GM21723 (cell line): Measurements from ENCODE around the gene SYTL5.

Experiments
- ATAC-seq: cut with Tn5 transposase; IDR thresholded peaks from one replicate; pipeline ENCODE4 v1.9.1; 2021; ENCODE audit warnings: mild to moderate bottlenecking, moderate library complexity; ENCODE audit not compliant: unreplicated experiment

The SYTL5 gene

DNA sequence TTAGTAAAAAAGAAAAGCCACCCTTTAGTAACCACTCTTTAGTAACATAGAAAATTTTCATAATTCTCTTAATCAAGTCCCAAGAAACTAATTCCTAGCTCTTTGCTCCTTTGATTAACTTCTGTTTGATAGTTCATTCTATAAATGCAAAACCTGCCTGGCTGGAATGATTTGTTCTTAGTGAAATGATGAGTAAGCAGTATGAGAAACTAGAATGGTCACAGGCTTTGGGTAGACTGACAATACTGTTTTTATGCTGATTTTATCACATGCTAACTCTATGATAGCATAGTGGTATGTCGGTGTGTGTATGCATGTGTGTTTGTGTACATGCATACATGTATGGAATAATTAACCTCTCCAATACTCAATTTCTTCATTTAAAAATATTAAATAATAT lies 81.2 kb downstream of the SYTL5 start:
- no peak for ATAC-seq

DNA sequence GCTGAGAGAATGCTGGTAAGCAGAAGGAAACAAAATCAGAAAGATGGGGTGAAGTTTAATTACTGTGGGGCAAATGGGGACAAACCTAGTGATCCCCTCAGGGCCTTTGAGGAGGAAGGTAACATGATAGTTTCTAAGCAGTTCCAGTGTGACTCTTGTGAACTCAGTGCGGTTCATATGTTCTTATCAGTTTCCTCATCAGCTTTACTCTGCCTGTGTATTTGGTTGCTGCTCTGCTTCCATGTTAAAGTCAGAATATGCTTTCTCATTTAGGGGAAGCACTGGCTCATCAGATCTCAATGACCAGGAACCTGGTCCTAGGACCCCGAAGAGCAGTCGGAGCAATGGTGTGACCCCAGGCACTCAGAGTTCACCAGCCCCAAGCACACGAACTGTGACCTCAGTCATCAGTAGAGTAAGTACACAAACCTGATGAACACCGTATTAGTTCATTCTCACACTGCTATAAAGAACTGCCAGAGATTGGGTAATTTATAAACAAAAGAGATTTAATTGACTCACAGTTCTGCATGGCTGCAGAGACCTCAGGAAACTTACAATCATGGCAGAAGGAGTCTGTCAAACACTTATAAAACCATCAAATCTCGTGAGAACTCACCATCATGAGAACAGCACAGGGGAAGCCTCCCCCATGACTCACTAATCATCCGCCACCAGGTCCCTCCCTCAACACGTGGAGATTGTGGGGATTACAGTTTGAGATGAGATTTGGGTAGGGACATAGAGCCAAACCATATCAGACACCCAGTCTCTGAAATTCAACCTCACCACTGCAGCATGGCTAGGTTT lies 83.0 kb downstream of the SYTL5 start:
- no peak for ATAC-seq

DNA sequence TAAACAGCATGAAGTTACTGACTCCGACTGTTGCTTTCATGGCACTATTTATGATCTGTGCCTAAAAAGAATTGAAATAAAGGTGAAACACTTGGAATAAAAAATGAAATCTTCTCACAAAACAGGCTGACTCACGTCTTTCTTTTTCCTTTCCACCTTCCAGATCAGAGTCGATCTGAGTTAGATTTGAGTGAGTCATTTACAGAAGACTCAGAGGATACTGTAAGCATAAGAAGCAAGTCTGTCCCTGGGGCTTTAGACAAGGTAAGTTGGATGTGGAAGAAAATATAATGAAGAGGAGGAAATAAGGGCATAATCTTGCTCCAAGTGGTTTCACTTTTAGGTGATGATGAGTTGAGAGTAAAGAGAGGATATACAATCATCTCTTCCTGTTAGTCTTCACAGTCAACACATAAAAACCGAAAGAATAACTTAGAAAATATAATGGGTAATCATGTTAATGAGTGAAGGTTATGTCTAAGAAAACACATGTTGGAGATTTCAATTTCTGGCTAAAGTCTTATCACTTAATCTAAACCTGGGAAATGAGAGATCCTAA lies 89.7 kb downstream of the SYTL5 start:
- ATAC-seq, result no peak

DNA sequence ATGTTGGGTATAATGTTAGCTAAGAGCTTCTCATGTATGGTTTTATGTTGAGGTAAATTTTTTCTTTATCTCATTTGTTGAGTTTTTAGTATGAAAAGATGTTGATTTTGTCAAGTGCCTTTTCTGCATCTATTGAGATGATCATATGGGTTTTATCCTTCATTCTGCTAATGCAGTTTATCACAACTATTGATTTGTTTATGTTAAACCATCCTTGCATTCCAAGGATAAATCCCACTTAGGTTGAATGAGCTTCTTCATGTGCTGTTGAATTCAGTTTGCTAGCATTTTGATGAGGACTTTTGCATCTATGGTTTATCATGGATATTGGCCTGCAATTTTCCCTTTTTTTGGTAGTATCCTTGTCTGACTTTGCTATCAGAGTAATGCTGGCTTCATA lies 93.3 kb downstream of the SYTL5 start:
- no peak for ATAC-seq

DNA sequence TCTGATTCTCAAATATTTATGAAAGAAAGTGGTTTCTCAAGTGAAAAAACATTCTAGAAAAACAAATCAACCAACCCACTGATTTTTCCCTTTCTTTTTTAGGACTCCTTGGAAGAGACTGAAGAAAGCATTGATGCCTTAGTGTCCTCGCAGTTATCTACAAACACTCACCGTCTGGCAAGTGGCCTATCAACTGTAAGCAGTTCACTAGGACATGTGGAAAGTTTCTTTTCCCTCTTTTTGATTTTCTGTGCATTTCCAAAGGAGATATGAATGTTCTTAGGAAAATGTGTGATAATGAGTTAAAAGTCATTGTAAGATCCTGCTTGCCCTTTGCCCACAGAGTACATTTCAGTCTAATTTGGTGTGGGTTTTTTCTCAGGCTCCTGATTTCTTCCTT lies 95.9 kb downstream of the SYTL5 start:
- no peak for ATAC-seq

DNA sequence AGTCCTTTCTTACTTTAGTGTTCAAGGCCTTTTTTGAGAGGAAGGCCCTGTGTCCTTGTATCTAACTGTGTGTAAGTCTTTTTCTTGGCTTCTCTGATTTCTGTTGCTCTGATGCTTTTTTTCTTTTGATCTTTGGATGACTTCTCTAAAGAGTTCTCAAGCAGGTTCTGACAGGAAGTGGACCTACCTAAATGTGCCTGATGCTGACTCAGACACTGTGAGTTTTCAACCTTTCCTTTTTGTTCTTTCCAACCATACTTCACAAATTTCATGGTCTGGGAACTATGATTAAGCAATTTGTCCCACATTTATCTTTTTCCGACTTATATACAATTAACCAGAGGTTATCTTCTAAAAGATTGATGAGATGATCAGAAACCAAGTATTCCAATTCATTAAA lies 96.5 kb downstream of the SYTL5 start:
- no peak for ATAC-seq

DNA sequence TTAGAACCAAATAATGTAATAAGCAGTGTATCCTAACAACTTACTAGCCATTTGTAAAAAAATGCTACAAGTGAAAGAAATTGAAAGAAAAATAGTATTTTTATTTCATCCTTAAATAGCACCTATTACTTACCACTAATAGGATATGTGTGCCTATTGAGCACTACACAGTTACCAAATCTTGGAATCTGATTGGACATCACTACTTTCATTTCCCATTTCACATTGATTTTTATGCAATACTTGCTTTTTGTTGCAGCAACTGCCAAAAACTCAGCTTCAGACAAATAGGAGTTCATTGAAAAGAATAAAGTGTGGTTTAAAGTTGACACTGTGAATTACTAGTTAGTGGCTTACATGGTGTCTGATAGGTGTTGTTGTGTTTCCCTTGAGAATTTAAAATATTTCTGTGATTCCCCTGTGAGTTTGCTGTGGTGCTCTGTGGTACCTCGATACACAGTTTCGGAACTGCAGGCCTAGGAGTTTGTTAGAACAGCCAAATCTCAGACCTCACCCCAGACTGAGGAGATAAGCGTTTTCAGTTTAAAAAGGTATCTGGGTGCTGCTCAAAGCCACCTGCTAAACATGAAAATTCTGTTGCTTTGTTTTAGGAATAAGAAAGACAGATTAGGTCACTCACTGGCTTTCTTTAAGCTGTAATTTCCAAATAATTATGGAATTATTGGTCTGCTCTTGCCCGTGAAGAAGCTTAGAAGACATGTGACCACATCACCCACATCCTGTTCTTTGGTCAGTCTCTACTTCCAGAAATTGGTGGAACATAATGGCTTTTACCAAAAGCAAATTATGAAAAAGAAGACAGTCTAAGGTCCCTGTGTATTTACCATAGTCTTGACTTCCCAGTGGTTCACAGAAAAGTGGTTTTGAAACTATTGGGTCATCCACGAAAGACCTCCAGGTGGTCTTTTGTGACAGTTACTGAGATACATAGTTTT lies 97.8 kb downstream of the SYTL5 start:
- peak; percentile 93 for ATAC-seq

DNA sequence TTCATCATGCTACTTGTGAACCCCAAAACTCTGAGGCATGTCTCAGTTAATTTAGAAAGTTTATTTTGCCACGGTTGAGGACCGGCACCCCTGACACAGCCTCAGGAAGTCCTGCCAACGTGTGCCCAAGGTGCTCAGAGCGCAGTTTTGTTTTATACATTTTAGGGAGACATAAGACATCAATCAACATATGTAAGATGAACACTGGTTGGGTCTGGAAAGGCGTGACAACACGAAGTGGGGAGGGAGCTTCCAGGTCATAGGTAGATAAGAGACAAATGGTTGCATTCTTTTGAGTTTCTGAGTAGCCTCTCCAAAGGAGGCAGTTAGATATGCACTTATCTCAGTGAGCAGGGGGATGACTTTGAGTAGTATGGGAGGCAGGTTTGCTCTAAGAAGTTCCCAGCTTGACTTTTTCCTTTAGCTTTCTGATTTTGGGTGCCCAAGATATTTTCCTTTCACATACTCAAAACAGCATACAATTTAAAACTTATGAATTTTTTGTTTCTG lies 98.9 kb downstream of the SYTL5 start:
- ATAC-seq, result no peak

DNA sequence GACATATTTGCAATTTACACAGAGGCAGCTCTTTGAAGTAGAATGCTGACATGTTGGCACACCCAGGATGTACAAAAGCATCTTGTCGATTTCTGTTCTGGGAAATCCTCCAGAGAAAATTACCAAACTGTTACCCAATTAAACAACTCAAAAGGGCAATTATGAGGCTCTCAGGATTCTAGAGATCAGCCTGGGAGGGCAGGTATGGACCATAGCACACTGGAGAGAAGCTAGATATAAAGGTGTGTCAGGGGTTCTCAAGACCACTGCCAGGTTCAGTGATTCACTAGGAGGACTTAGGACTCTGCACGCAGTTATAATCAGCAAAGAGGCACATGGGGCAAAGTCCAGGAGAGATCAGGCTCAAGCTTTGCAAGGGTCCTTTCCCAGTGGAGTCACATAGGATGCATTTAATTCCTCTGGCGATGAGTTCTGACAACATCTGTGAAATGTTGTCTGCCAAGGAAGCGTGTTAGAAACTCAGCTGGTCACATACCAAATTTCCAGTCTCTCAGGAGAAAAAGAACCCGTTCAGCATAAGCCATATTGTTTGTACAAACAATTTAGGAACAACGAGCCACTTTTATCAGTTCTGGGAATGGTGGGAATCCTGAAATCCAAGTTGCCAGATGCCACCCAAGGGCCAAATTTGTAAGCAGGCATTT lies 100.8 kb downstream of the SYTL5 start:
- no peak for ATAC-seq

DNA sequence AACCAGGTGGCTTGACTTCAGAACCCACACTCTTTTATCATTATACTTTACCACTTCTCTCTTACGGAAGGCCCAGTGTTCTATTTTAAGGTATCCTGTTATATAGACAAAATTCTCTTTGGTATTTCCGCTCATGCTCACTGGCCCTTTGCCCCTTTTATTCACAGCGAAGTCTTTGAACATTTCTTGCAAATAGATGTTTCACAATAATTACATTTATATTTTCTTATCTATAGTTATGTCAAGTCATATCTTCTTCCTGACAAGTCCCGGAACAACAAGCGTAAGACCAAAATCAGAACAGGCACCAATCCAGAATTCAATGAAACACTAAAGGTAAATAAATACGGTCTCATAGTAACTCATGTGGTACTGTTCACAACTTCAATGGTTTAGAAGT lies 102.0 kb downstream of the SYTL5 start:
- no peak for ATAC-seq

DNA sequence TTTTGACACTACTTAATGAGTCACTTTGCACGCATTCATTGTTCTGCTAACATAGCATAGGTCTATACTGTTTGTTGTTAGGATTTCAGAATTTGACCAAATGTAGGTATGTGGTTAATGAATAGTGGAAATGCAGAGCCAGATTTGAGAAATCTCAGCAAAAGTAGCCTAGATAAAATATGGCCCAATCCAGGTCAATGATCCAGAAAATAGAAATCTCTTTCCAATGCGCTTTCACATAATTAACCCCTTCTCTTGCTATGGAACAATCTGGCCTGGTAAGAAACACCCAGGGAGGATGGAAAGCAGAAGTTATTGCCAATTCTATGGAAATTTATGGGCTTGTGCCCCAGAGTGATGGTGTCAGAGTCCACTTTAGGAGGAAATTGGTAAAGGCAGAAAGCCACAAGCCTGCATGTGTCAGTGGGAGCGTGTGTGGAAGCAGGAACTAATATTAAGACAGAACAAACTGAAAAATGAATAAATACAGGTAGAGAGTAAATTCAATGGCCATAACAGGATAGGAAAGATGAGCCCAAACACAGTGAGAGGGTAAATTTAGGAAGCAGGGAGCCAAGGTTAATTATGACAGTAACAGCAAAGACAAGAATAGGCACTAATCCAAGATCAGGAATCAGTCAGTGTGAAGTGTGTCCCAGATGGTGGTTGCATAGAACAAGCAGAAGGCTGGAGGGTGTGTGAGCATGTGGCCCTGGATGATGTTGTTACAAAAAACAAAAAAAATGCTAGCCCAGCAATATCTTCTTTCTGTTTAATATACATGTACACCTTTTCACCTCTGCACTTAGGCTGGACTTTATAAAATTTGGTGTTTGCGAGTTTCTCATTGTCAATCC lies 102.9 kb downstream of the SYTL5 start:
- no peak for ATAC-seq

DNA sequence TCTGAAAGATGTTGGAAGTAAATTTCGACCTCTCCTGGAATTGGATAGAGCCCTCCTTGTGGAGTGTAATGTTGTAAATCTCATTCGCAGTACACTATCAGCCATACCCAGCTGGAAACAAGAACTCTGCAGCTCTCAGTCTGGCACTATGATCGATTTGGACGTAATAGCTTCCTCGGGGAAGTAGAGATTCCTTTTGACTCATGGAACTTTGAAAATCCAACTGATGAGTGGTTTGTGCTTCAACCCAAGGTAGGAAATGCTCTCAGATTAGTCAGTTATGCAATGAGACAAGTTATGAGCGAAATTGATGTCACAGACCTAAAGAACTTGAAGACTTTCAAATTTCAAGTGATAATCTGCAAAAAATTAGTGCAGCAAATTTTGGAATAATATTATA lies 103.9 kb downstream of the SYTL5 start:
- no peak for ATAC-seq

DNA sequence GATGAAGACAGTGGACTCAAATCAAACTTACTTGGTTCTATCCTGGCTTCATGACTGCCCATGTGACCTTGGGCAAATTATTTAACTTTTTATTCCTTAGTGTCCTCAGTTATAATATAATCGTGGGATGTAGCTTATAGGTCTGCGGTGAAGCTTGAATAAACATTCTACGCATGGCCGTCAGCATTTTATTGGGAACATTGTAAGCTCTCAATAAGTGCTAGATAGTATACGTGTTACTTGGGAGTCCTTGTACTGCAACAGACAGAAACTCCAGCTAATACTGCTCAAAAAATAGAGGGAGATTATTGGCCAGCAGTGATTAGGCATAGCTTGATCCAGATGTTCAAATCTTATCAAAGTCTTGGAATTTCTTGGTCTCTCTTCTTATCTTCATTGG lies 104.8 kb downstream of the SYTL5 start:
- ATAC-seq, result no peak

DNA sequence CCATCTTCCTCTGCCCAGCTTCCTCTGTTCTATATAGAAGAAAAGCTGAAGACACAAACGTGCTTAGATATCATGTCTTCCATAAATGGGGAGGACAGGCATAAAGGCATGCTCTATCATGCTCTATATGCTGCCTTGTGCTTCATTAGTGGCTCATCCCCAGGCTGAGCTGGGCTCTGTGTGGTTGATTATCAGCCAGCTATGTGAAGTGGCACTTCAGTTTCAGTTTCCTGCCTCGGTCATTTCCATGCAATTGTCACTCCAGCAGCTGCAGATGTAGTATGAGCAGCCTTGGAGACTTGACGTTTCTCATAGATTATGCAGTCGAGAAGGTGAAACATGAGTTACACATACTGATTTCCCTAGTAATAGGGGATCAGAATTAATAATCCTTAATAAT lies 106.2 kb downstream of the SYTL5 start:
- ATAC-seq, result no peak

DNA sequence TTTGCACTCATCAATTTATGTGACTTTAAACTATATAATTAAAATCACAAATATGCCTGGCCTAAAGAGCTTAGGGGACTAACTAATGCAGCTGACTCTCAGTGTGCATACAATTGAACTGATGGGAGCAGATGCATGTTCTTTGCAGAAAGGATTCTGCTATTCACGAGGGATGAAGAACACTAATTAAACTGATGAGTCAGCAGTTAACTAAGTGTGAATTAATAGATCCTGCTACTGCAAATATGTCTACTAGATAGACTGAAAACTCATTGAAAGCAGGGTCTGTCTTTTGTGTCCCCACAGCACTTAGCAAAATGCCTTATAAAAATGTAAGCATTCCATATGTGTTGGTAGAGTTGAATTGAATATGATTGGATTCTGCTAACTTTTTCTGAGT lies 110.4 kb downstream of the SYTL5 start:
- ATAC-seq, result no peak

DNA sequence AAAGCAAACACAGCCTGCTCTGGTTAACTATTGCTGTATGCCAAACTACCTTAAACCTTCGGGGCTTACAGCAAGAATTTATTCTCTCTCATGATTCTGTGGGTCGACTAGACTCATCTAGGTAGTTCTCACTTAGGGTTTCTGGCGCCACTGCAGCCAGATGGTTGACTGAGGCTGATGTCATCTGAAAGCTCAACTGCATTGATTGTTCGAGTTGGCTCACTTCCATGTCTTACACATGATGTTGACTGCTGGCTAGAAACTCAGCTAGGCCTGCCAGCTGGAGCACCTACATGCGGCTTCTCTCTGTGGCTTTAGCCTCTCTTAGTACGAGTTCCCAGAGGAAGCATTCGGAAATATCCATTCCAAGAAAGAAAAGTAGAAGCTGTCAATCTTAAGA lies 111.1 kb downstream of the SYTL5 start:
- no peak for ATAC-seq

DNA sequence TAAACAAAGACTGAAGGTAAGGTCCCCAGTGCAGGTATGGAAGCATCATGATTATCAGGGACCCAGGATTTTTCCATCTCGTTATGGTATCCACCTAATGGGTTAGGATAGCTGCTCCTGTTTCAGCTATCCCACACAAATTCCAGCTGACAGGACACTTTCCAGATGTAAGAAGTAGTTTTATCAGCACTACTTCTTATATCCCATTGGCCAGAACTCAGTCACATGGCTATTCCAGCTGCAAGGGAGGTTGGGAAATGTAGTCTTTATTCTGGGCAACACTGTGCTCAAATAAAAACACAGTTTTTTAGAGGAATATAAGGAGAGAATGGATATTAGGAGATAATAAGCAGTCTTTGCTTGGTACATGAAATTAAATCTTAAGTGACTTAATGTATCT lies 117.6 kb downstream of the SYTL5 start:
- ATAC-seq, result no peak

DNA sequence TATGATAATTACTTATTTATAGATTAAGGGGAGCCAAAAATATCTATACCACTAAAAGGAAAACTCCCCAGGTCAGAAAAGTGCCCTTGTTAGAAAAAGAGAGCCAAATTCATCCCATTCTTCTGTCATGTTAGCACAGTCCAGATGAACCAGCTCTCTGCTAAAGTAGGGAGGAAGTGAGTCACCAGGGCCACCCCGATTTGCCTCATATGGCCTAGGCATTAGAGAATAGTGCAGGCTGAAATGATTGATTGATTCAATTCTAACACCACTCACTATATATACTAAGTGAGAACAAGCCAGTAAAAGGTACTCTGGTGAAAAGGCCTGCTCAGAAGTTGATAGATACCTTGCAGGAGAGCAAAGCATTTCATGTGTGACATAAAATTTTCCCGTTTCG lies 119.8 kb downstream of the SYTL5 start:
- ATAC-seq, result no peak

DNA sequence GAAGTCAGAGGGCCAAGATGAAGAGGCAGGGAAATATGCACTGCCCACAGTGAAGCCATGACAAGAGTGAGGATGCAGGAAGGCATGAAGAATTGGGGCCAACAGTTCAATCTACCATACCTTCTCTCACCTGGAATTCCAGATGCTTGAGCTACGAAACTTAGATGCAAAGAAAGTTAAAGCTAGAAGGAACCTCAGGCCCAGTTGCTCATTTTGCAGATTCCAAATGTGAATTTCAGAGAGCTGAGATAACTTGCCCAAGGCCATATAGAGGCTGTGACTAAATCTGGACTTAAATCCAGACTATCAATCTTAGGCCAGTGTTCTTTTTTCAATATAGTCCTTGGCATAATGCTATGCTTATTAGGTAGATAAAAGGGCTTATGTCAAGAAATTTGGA lies 121.6 kb downstream of the SYTL5 start:
- no peak for ATAC-seq

DNA sequence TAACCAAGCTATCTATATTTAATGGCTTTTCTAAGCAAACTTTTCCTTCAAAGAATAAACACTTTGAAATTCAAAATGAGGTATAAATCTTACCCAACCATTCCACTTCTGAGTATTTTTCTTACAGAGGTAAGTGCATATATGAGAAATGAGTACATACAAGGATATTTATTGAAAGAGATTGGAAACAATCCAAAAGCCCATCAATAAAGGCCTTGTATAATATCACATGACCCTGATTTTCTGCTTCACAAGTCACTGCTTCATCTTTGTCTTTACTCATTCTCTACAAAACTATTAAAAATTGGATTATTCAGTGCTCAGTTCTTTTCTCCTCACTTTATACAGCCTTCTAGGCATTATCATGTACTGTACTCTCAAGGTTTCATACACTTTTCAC lies 123.0 kb downstream of the SYTL5 start:
- no peak for ATAC-seq
